Stimulated activated memory B cell treated with anti-CD40 and anti-IgM and Interleukin-4, amounts not matched to agents 10 μg/mL and 1 μg/mL and 100 μg/mL, for 72 hours (primary cell): Measurements from ENCODE around the gene DPH7.
"Not testable (repeated sequence)": the region's sequence is repeated elsewhere in the genome, so short reads cannot be mapped to it uniquely, and the experiment has no call there.

Experiments
- ATAC-seq: fragments of 150-1000 bp; cut with Tn5 transposase; 2 replicates; pipeline ENCODE4 v1.10.0; 2021
- H3K27ac Mint-ChIP-seq: one replicate; pipeline ENCODE4 v1.8.0; 2022; ENCODE audit warnings: mild to moderate bottlenecking, mixed read lengths
- H3K27me3 Mint-ChIP-seq: one replicate; pipeline ENCODE4 v1.8.0; 2022; ENCODE audit warnings: mixed read lengths
- H3K36me3 Mint-ChIP-seq: one replicate; pipeline ENCODE4 v1.8.0; 2022; ENCODE audit warnings: mixed read lengths
- H3K4me1 Mint-ChIP-seq: one replicate; pipeline ENCODE4 v1.8.0; 2022; ENCODE audit warnings: mixed read lengths
- H3K4me3 Mint-ChIP-seq: one replicate; pipeline ENCODE4 v1.8.0; 2022; ENCODE audit warnings: mild to moderate bottlenecking, moderate library complexity, mixed read lengths
- H3K9me3 Mint-ChIP-seq: one replicate; pipeline ENCODE4 v1.8.0; 2022; ENCODE audit warnings: mixed read lengths

The DPH7 gene

GRCh38 chr9:137511758-137512463, 66.8 kb downstream of the DPH7 start:
- Mint-ChIP-seq H3K4me1 (peaks cover 13% of the 10 kb centered on the region), H3K36me3 (peaks cover 9% of the 10 kb centered on the region), H3K4me3 (no peak overlapping the region), H3K27ac (no peak overlapping the region), H3K9me3 (peaks cover 7% of the 10 kb centered on the region), H3K27me3 (no peaks in the 10 kb centered on the region)
- ATAC-seq: no peak

- H3K4me3 Mint-ChIP-seq, H3K27me3 Mint-ChIP-seq, H3K9me3 Mint-ChIP-seq, H3K27ac Mint-ChIP-seq, ATAC-seq, H3K36me3 Mint-ChIP-seq: not testable (repeated sequence)
- peaks cover 13% of the 10 kb centered on the region for H3K4me1 Mint-ChIP-seq
These were observed 67.6 kb downstream of the DPH7 start for GRCh38 chr9:137511126-137511525.

GRCh38 chr9:137509198-137509597, 69.5 kb downstream of the DPH7 start:
- Mint-ChIP-seq H3K4me1 (peaks cover 13% of the 10 kb centered on the region), H3K27me3 (no peaks in the 10 kb centered on the region), H3K9me3 (peaks cover 7% of the 10 kb centered on the region), H3K4me3 (no peak overlapping the region), H3K36me3 (peaks cover 9% of the 10 kb centered on the region), H3K27ac (no peak overlapping the region)
- no peak for ATAC-seq

- H3K36me3 Mint-ChIP-seq: peaks cover 14% of the 10 kb centered on the region
- no peak overlapping the region for H3K4me3 Mint-ChIP-seq
- H3K9me3 Mint-ChIP-seq: peaks cover 15% of the 10 kb centered on the region
- H3K27ac Mint-ChIP-seq: no peak overlapping the region
- ATAC-seq: no peak
- no peaks in the 10 kb centered on the region for H3K27me3 Mint-ChIP-seq
- H3K4me1 Mint-ChIP-seq: peaks cover 13% of the 10 kb centered on the region
These were observed 72.0 kb downstream of the DPH7 start for GRCh38 chr9:137506702-137507171.

GRCh38 chr9:137506274-137506673, 72.5 kb downstream of the DPH7 start:
- Mint-ChIP-seq H3K27ac (no peak overlapping the region), H3K36me3 (peaks cover 14% of the 10 kb centered on the region), H3K4me3 (no peak overlapping the region), H3K4me1 (peaks cover 13% of the 10 kb centered on the region), H3K27me3 (no peaks in the 10 kb centered on the region), H3K9me3 (peaks cover 15% of the 10 kb centered on the region)
- no peak for ATAC-seq

- Mint-ChIP-seq H3K9me3 (peaks cover 15% of the 10 kb centered on the region), H3K4me3 (no peak overlapping the region), H3K36me3 (peaks cover 14% of the 10 kb centered on the region), H3K27me3 (no peaks in the 10 kb centered on the region), H3K4me1 (peaks cover 13% of the 10 kb centered on the region), H3K27ac (no peak overlapping the region)
- ATAC-seq: no peak
These were observed 73.1 kb downstream of the DPH7 start for GRCh38 chr9:137505421-137506140.
